HL-60/S4 (cell line): Measurements from ENCODE around the gene MBOAT1.
"Not testable (repeated sequence)": the region's sequence is repeated elsewhere in the genome, so short reads cannot be mapped to it uniquely, and the experiment has no call there.

ENCODE experiments used
- in situ Hi-C: fragments of 300-500 bp; cut with MboI; formaldehyde crosslinking; loops from 2 replicates; pipeline ENCODE4 v1.14.3; 2022; ENCODE audit warnings: low sequenced_read_pairs

MBOAT1 gene

GRCh38 chr6:20142866-20143265 lies 69.4 kb downstream of the MBOAT1 start:
- in situ Hi-C loops: no loop called here

GRCh38 chr6:20141931-20142330 lies 70.3 kb downstream of the MBOAT1 start:
- in situ Hi-C loops: no loop called here

- in situ Hi-C loops: not testable (repeated sequence)
These were observed 72.9 kb downstream of the MBOAT1 start for GRCh38 chr6:20139127-20139963.

GRCh38 chr6:20137837-20138236 lies 74.4 kb downstream of the MBOAT1 start:
- in situ Hi-C loops: no loop called here

- in situ Hi-C loops: no loop called here
These were observed 75.0 kb downstream of the MBOAT1 start for GRCh38 chr6:20137240-20137639.

GRCh38 chr6:20135677-20136268 lies 76.5 kb downstream of the MBOAT1 start:
- in situ Hi-C loops: no loop called here

GRCh38 chr6:20134613-20135012 lies 77.7 kb downstream of the MBOAT1 start:
- in situ Hi-C loops: no loop called here

GRCh38 chr6:20129290-20130088 lies 82.8 kb downstream of the MBOAT1 start:
- in situ Hi-C loops: no loop called here

- in situ Hi-C loops: no loop called here
These were observed 84.3 kb downstream of the MBOAT1 start for GRCh38 chr6:20128018-20128417.

- in situ Hi-C loops: no loop called here
These were observed 85.2 kb downstream of the MBOAT1 start for GRCh38 chr6:20126789-20127653.

GRCh38 chr6:20126102-20126752 lies 86.0 kb downstream of the MBOAT1 start:
- in situ Hi-C loops: no loop called here

GRCh38 chr6:20124545-20124944 lies 87.7 kb downstream of the MBOAT1 start:
- in situ Hi-C loops: no loop called here

GRCh38 chr6:20119485-20119884 lies 92.8 kb downstream of the MBOAT1 start:
- in situ Hi-C loops: no loop called here

- in situ Hi-C loops: no loop called here
These were observed 93.4 kb downstream of the MBOAT1 start for GRCh38 chr6:20118892-20119291.

GRCh38 chr6:20117474-20117873 lies 94.8 kb downstream of the MBOAT1 start:
- in situ Hi-C loops: no loop called here

GRCh38 chr6:20116792-20117191 lies 95.5 kb downstream of the MBOAT1 start:
- in situ Hi-C loops: no loop called here

- in situ Hi-C loops: no loop called here
These were observed 96.9 kb downstream of the MBOAT1 start for GRCh38 chr6:20115246-20115980.

GRCh38 chr6:20113649-20114224 lies 98.5 kb downstream of the MBOAT1 start:
- in situ Hi-C loops: no loop called here

GRCh38 chr6:20112841-20113240 lies 99.4 kb downstream of the MBOAT1 start:
- in situ Hi-C loops: no loop called here
